CD14-positive monocyte (primary cell): ENCODE results near the gene KASH5. TPM values are rescaled to one million over a fixed set of nuclear protein-coding genes. Genes with fewer than 3 reads are reported as not detected.
"Not testable (repeated sequence)": the region's sequence is repeated elsewhere in the genome, so short reads cannot be mapped to it uniquely, and the experiment has no call there.

ENCODE experiments used
- DNase-seq, 3 donors: peaks; one replicate each; pipeline ENCODE4 v3.0.0-alpha.2; 2011 to 2022
- H2AFZ ChIP-seq: 2 replicates; pipeline ENCODE4 v1.6.0; 2012; ENCODE audit warnings: mild to moderate bottlenecking, low read depth, low read length, inconsistent platforms; ENCODE audit not compliant: insufficient read depth, poor library complexity, severe bottlenecking
- H3K27ac ChIP-seq, 2 donors: 1 replicate in 1 of 2; 2 replicates in 1 of 2; pipeline ENCODE4 v1.5.1; 2012 to 2013; ENCODE audit warnings: low read length in 2 of 2, control low read depth in 1 of 2, inconsistent platforms in 1 of 2, low read depth in 1 of 2, mild to moderate bottlenecking in 1 of 2
- H3K27me3 ChIP-seq, 2 donors: one replicate each; pipeline versions ENCODE4 v1.6.0 to v1.6.1; 2011 to 2013; ENCODE audit warnings: low read length in 2 of 2; ENCODE audit not compliant: control insufficient read depth in 2 of 2, insufficient read depth in 2 of 2
- H3K36me3 ChIP-seq, 2 donors: replicated peaks in 1 of 2; 1 replicate in 1 of 2; 2 replicates in 1 of 2; pipeline versions ENCODE4 v1.5.1 to v1.6.1; 2012 to 2013; ENCODE audit warnings: low read length in 2 of 2, control low read depth in 1 of 2, inconsistent platforms in 1 of 2, mild to moderate bottlenecking in 1 of 2; ENCODE audit not compliant: insufficient read depth in 2 of 2, control insufficient read depth in 1 of 2
- H3K4me1 ChIP-seq, 2 donors: 1 replicate in 1 of 2; 2 replicates in 1 of 2; pipeline versions ENCODE4 v1.5.1 to v1.6.1; 2012 to 2013; ENCODE audit warnings: low read length in 2 of 2, control low read depth in 1 of 2, inconsistent platforms in 1 of 2, mild to moderate bottlenecking in 1 of 2, moderate library complexity in 1 of 2; ENCODE audit not compliant: insufficient read depth in 2 of 2, control insufficient read depth in 1 of 2
- H3K4me2 ChIP-seq: replicated peaks from 2 replicates; pipeline ENCODE3; 2012; ENCODE audit warnings: low read length, moderate library complexity, mild to moderate bottlenecking; ENCODE audit not compliant: poor library complexity, severe bottlenecking; ENCODE audit errors: extremely low read depth
- H3K4me3 ChIP-seq, 3 experiments: fragments of 200-600 bp in 1 of 3; sonication (generic) in 1 of 3; replicated peaks in 1 of 3; 1 replicate in 2 of 3; 2 replicates in 1 of 3; pipeline ENCODE4 v1.5.1; 2011 to 2013; ENCODE audit warnings: low read length in 3 of 3, mild to moderate bottlenecking in 3 of 3, control low read depth in 2 of 3, low read depth in 2 of 3, inconsistent platforms in 1 of 3, moderate library complexity in 1 of 3
- H3K79me2 ChIP-seq: 2 replicates; pipeline ENCODE4 v1.6.0; 2012; ENCODE audit warnings: mild to moderate bottlenecking, control low read depth, inconsistent platforms, low read length, moderate library complexity; ENCODE audit not compliant: insufficient read depth
- H3K9ac ChIP-seq: 2 replicates; pipeline ENCODE4 v1.6.0; 2017; ENCODE audit warnings: low read length, mild to moderate bottlenecking; ENCODE audit not compliant: insufficient read depth, poor library complexity, severe bottlenecking
- H3K9me3 ChIP-seq, 2 donors: replicated peaks in 1 of 2; 1 replicate in 1 of 2; 2 replicates in 1 of 2; pipeline versions ENCODE4 v1.5.1 to v1.6.1; 2012 to 2013; ENCODE audit warnings: low read length in 2 of 2, control low read depth in 1 of 2; ENCODE audit not compliant: control insufficient read depth in 1 of 2, insufficient read depth in 1 of 2
- H4K20me1 ChIP-seq: 2 replicates; pipeline ENCODE4 v1.6.0; 2012; ENCODE audit warnings: mild to moderate bottlenecking, low read length, control low read depth, moderate library complexity; ENCODE audit not compliant: insufficient read depth
- H3K27ac Mint-ChIP-seq, 7 donors: one replicate each; pipeline ENCODE4 v1.8.0; 2020; ENCODE audit warnings: mild to moderate bottlenecking in 7 of 7, mixed read lengths in 7 of 7, moderate library complexity in 6 of 7, inconsistent platforms in 2 of 7
- H3K27me3 Mint-ChIP-seq, 3 donors: one replicate each; pipeline ENCODE4 v1.8.0; 2021 to 2022; ENCODE audit warnings: low read depth in 3 of 3, mild to moderate bottlenecking in 3 of 3, mixed read lengths in 3 of 3, moderate library complexity in 3 of 3, inconsistent platforms in 1 of 3
- H3K36me3 Mint-ChIP-seq, 2 donors: one replicate each; pipeline ENCODE4 v1.8.0; 2020; ENCODE audit warnings: mixed read lengths in 2 of 2, inconsistent platforms in 1 of 2, mild to moderate bottlenecking in 1 of 2
- H3K4me1 Mint-ChIP-seq: one replicate; pipeline ENCODE4 v1.8.0; 2020; ENCODE audit warnings: mild to moderate bottlenecking, mixed read lengths
- H3K4me3 Mint-ChIP-seq, 2 donors: one replicate each; pipeline ENCODE4 v1.8.0; 2020; ENCODE audit warnings: mild to moderate bottlenecking in 2 of 2, mixed read lengths in 2 of 2, moderate library complexity in 1 of 2
- H3K9me3 Mint-ChIP-seq, 7 donors: one replicate each; pipeline ENCODE4 v1.8.0; 2020 to 2022; ENCODE audit warnings: mixed read lengths in 7 of 7, mild to moderate bottlenecking in 6 of 7, moderate library complexity in 6 of 7, inconsistent platforms in 2 of 7
- WGBS: methylation state at CpG from one replicate; pipeline ENCODE4 v1.1.5; 2013; ENCODE audit warnings: missing lambda C conversion rate; ENCODE audit not compliant: insufficient coverage; 5-methylcytosine and 5-hydroxymethylcytosine counted together
- intact Hi-C, 2 donors: fragments of 100-400 bp; cut with micrococcal nuclease; formaldehyde crosslinking; loops; one replicate each; pipeline versions ENCODE4 v1.15.0 to v1.15.1; 2023
- polyA plus RNA-seq, 3 donors: library from polyadenylated mRNA; depleted of rRNA in 1 of 3; unstranded in 2 of 3; stranded (reverse) in 1 of 3; fragments of 300-500 nt in 2 of 3; fragments of >200 nt in 1 of 3; fragmentation: Illumina TruSeq in 2 of 3; gene quantifications; 1 replicate in 2 of 3; 2 replicates in 1 of 3; pipeline ENCODE4 v1.2.3, GENCODE V29; 2012 to 2021
- TF ChIP-seq, protein P1 (sequence below): fragments of 200-600 bp; IDR thresholded peaks from one replicate; pipeline ENCODE4 v1.8.0; 2022; ENCODE audit warnings: antibody characterized with exemption, mild to moderate bottlenecking

The KASH5 gene
- polyA plus RNA-seq, 3 donors, result not detected

GRCh38 chr19:49371184-49371583 is 16.9 kb upstream of the KASH5 start:
- no peak overlapping the region for H3K9ac ChIP-seq
- TF ChIP-seq, protein P1, sequence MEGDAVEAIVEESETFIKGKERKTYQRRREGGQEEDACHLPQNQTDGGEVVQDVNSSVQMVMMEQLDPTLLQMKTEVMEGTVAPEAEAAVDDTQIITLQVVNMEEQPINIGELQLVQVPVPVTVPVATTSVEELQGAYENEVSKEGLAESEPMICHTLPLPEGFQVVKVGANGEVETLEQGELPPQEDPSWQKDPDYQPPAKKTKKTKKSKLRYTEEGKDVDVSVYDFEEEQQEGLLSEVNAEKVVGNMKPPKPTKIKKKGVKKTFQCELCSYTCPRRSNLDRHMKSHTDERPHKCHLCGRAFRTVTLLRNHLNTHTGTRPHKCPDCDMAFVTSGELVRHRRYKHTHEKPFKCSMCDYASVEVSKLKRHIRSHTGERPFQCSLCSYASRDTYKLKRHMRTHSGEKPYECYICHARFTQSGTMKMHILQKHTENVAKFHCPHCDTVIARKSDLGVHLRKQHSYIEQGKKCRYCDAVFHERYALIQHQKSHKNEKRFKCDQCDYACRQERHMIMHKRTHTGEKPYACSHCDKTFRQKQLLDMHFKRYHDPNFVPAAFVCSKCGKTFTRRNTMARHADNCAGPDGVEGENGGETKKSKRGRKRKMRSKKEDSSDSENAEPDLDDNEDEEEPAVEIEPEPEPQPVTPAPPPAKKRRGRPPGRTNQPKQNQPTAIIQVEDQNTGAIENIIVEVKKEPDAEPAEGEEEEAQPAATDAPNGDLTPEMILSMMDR, result no peak
- intact Hi-C loops, result loop anchor here in 1 of 2 donors (10.0 kb wide), 1 partner anchor 54 kb away; the partner anchor contains the start of genes GFY and PTH2
- no peak for DNase-seq
- no peak overlapping the region for H3K4me3 ChIP-seq
- H3K27me3 ChIP-seq, result no peaks in the 10 kb centered on the region
- no peaks in the 10 kb centered on the region for H3K4me1 Mint-ChIP-seq
- H2AFZ ChIP-seq, result no peak overlapping the region
- no peaks in the 10 kb centered on the region for H3K4me1 ChIP-seq
- WGBS, result no CpG with 5 or more reads among the region's 3 CpGs
- no peak overlapping the region for H3K27ac Mint-ChIP-seq
- H3K9me3 Mint-ChIP-seq, result peaks cover 11 to 33% (median 28%) of the 10 kb centered on the region in 7 donors
- no peaks in the 10 kb centered on the region for H4K20me1 ChIP-seq
- H3K4me2 ChIP-seq, result no peak overlapping the region
- peaks cover 0 to 3% of the 10 kb centered on the region in 2 donors for H3K36me3 Mint-ChIP-seq
- peaks cover 14 to 26% of the 10 kb centered on the region in 2 donors for H3K9me3 ChIP-seq
- peaks cover 4 to 13% (median 10%) of the 10 kb centered on the region in 3 donors for H3K27me3 Mint-ChIP-seq
- no peak overlapping the region for H3K4me3 Mint-ChIP-seq
- H3K27ac ChIP-seq, result no peak overlapping the region
- no peaks in the 10 kb centered on the region for H3K36me3 ChIP-seq
- no peaks in the 10 kb centered on the region for H3K79me2 ChIP-seq

- not testable (repeated sequence) for H3K36me3 Mint-ChIP-seq, H4K20me1 ChIP-seq, H3K79me2 ChIP-seq, H3K4me2 ChIP-seq, DNase-seq, H3K4me1 Mint-ChIP-seq, H3K4me1 ChIP-seq, H3K4me3 ChIP-seq, H2AFZ ChIP-seq, H3K27ac Mint-ChIP-seq, H3K36me3 ChIP-seq, H3K9ac ChIP-seq, H3K4me3 Mint-ChIP-seq, H3K27me3 ChIP-seq, H3K27ac ChIP-seq
- intact Hi-C loops, result loop anchor here in 1 of 2 donors (10.0 kb wide), 1 partner anchor 52 kb away; the partner anchor contains the start of genes GFY and PTH2
- WGBS, result 63% methylated on average over 1 of the region's 3 CpGs
- H3K9me3 Mint-ChIP-seq, result peaks cover 9 to 27% (median 25%) of the 10 kb centered on the region in 7 donors
- H3K27me3 Mint-ChIP-seq, result peaks cover 6 to 12% (median 7%) of the 10 kb centered on the region in 3 donors
- H3K9me3 ChIP-seq, result peaks cover 14 to 25% of the 10 kb centered on the region in 2 donors
These were observed 14.9 kb upstream of the KASH5 start for GRCh38 chr19:49373174-49373573.
